Stimulated activated CD8-positive, alpha-beta memory T cell treated with anti-CD3 and anti-CD28 coated beads, Interleukin-4, amount 100 ng/mL, for 24 hours (primary cell): ENCODE measurements around the gene MYO15A.
"Not testable (repeated sequence)": the region's sequence is repeated elsewhere in the genome, so short reads cannot be mapped to it uniquely, and the experiment has no call there.

ENCODE experiments used
- DNase-seq: peaks from one replicate; pipeline ENCODE4 v3.0.0-alpha.2; 2020; ENCODE audit warnings: low read depth

The MYO15A gene

GRCh38 chr17:18185832-18186626, 77.5 kb downstream of the MYO15A start:
- no peak for DNase-seq

- DNase-seq = no peak
Observed at GRCh38 chr17:18186627-18186982, 78.0 kb downstream of the MYO15A start.

GRCh38 chr17:18187226-18187625, 78.7 kb downstream of the MYO15A start:
- no peak for DNase-seq

- no peak for DNase-seq
Observed at GRCh38 chr17:18187821-18188761, 79.5 kb downstream of the MYO15A start.

- DNase-seq = no peak
Observed at GRCh38 chr17:18190628-18191235, 82.2 kb downstream of the MYO15A start.

GRCh38 chr17:18191236-18191667, 82.7 kb downstream of the MYO15A start:
- no peak for DNase-seq

- no peak for DNase-seq
Observed at GRCh38 chr17:18191967-18192366, 83.4 kb downstream of the MYO15A start.

DNA sequence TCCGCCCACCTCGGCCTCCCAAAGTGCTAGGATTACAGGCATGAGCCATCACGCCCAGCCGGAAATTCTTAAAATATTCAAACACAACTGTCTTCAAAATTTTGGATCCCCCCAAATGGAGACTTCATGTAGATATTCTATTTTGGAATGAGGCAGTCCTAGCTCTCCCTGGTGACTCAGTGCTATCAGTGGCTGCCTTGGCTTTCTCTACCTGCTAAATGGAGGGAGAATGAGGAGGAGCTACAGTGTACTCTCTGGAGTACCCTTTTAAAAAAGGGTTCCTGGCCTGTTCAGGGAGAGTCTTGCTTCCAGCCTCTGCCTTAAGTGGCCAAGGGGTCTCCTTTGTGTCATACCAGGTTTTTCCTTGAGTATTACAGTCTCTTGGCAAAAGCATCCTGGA, 85.8 kb downstream of the MYO15A start:
- no peak for DNase-seq

- DNase-seq = no peak
Observed at GRCh38 chr17:18194804-18195203, 86.2 kb downstream of the MYO15A start.

DNA sequence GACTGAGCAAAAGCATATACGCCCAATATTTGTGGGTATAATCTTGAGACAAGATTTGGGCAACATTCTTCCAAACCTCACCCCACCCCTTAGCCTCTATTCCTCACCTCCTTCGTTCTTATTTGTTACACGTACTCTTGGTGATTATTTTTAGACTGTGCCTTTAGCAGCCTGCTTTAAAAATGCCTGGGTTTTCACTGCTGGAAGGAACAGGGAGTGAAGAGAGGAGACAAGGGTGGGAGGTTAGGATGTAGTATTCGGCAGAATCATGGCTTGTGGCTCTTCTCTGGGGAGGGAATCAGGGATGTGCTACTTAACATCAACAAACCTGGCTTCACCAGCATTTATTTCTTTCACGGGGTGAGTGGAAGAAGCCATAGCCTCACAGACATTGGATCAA, 86.7 kb downstream of the MYO15A start:
- DNase-seq = no peak

DNA sequence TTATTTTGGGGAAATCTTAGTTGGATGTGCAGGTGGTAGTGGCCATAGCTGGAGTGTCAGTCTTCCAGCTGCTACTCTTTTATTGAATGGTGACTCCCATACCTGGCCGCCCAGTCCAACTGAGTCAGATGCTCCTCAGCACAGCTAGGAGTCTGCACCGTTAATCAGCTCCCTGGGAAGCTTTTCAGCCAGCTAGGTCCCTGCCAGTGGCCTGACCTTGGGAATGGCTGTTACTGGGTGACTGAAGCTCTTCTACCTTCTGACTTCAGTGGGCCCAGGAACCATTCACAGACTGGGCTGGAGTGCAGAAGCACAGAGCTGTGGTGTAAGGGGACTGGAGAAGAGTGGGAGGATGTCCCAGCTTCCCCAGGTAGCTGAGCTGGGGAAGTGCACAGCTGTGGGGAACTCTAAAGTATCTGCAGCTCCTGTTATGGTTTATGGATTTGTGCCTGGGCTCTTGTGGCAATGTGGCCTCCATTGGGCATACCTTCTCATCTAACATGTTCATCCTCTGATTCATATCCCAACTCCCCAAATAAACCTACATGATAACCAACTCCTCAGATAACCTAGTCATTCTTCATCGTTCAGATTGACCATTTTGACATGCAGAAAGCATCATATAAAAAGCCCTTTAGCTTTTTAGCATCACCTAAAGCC, 89.1 kb downstream of the MYO15A start:
- no peak for DNase-seq

- DNase-seq = no peak
Observed at GRCh38 chr17:18198530-18198929, 90.0 kb downstream of the MYO15A start.

DNA sequence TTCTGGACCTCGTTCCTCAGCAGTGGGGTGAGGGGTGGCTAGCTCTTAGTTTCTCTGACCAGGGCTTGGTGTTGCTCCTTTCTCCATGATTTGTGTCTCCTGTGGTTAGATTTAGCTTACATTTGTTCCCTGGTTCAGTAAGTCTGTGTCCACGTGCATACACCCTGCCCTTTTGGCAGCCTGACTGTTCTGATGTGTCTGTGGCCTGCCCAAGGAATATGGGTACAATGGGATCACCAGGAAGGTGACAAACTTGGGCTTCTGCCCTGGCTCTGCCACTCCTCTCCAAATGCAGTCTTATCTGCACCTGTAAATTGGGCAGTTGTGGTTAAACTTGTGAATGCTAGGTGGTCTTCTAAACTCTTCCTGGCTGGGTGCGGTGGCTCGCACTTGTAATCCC, 92.6 kb downstream of the MYO15A start:
- DNase-seq = no peak

- no peak for DNase-seq
Observed at GRCh38 chr17:18203308-18203707, 94.8 kb downstream of the MYO15A start.

DNA sequence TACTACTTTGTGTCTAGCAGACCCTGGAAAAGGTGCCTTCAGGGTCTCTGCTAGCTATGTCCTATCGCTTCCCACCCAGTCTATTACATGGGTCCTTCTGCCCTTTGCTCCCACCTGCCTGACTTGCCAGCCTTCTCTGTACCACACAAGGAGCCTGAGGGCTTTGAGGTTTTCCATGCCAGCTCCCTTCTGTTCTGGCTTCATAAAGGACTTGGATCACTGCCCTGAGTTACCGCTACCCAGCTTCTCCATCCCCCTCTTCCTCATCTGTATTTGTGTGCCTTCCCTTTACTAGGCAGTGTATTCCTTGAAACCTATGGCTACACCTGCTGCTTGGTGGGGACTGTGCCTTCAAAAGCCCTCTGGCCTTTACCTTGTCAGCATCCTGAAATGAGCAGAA, 97.3 kb downstream of the MYO15A start:
- no peak for DNase-seq

- DNase-seq = no peak
Observed at GRCh38 chr17:18206962-18207361, 98.4 kb downstream of the MYO15A start.

DNA sequence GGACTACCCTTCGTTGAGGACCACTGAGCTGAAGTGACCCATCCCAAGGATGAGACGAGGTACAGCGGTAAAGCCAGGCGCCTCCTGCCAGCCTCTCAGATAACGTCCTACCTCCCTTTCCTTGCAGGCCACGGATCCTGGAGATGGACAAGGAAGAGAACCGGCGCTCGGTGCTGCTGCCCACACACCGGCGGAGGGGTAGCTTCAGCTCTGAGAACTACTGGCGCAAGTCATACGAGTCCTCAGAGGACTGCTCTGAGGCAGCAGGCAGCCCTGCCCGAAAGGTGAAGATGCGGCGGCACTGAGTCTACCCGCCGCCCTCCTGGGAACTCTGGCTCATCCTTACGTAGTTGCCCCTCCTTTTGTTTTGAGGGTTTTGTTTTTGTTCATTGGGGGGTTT, 99.5 kb downstream of the MYO15A start:
- DNase-seq = no peak

GRCh38 chr17:18213666-18214270, 105.2 kb downstream of the MYO15A start:
- no peak for DNase-seq

DNA sequence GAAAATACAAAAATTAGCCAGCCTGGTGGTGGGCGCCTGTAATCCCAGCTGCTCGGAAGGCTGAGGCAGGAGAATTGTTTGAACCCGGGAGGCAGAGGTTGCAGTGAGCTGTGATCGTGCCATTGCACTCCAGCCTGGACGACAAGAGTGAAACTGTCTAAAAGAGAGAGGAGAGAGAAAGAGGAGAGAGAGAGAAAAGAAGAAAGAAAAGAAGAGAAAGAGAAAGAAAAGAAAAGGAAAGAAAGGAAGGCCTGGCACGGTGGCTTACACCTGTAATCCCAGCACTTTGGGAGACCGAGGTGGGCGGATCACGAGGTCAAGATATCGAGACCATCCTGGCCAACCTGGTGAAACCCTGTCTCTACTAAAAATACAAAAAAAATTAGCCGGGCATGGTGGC, 108.3 kb downstream of the MYO15A start:
- not testable (repeated sequence) for DNase-seq

- peak; percentile 58 for DNase-seq
Observed at GRCh38 chr17:18217412-18218015, 109.0 kb downstream of the MYO15A start.

DNA sequence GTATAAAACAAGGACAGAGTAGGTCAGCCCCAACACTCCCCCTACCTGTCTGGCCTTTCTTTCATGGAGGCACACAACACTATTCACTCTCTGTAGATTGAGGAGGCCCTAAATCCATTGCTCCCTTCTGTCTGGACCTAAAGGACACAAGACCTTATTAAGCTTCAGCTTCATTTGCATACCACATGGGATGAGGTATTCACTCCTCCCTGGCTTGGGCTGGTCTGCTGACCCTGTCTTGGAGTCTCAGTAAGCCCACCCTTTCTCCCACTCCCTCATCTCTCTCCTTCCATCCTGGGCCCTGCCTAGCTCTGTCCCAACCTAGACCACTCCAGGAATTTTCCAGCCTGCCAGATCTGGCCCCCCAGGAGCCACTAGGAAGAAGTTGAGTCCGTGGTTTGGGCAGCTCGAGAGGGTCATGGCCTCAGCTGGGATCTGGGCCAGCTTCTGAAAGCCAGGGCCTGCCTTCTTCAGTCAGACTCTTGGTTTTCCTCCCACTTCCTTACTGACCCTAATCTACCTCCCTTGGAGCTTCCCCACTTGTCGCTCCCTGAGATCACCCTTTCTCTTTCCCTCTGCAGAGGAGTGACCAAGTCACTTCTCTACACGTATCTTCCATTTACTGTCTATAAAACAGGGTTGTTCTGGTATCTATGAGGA, 110.3 kb downstream of the MYO15A start:
- DNase-seq = no peak
